ENCODE data around the gene FBXW7. TPM values are rescaled to one million over a fixed set of nuclear protein-coding genes. Genes with fewer than 3 reads are reported as not detected.

Gene FBXW7
- total and polyA plus RNA-seq, 2 of the 8 experiments (the other 6 are each of a cell fraction or from before 2014, with no cell fraction given) = 6.0 to 26.7 TPM

- no peaks in the 10 kb centered on the region for H3K23me2 ChIP-seq (ENCODE audit: low read depth, low read length)
- H2BK5ac ChIP-seq (ENCODE audit: low read depth, low read length) = no peak overlapping the region
- no peaks in the 10 kb centered on the region for H3K79me2 ChIP-seq (ENCODE audit: control insufficient read depth in 1 of 2, insufficient read depth in 2 of 2, low read length in 2 of 2)
- no peaks in the 10 kb centered on the region for H3K36me3 ChIP-seq (ENCODE audit: control insufficient read depth in 2 of 4, insufficient read depth in 4 of 4, low read length in 3 of 4)
- H3K14ac ChIP-seq (ENCODE audit: insufficient read length) = no peak overlapping the region
- H2BK12ac ChIP-seq (ENCODE audit: low read depth, low read length) = no peak overlapping the region
- H2BK15ac ChIP-seq (ENCODE audit: low read length) = no peak overlapping the region
- no peaks in the 10 kb centered on the region for H3K9me3 ChIP-seq (ENCODE audit: insufficient read depth in 2 of 2, low read depth in 1 of 2, low read length in 1 of 2)
- ChIA-PET CTCF (ENCODE audit: partially characterized antibody) (no interaction called here), POLR2A (ENCODE audit: partially characterized antibody) (no interaction called here)
- H2BK20ac ChIP-seq (ENCODE audit: low read length) = no peak overlapping the region
- H3K27ac ChIP-seq (ENCODE audit: low read depth, low read length) = no peak overlapping the region
- H2AK5ac ChIP-seq (ENCODE audit: low read depth, low read length) = no peak overlapping the region
- DNase-seq (ENCODE audit: low read depth in 1 of 2, low spot score in 2 of 2) (no peak), FAIRE-seq (no peak)
- no peak overlapping the region for H3K18ac ChIP-seq (ENCODE audit: extremely low read depth, low read length)
- WGBS, 2 experiments (ENCODE audit: extremely low coverage in 1 of 2, insufficient coverage in 1 of 2, insufficient read length in 1 of 2, insufficient replicate concordance in 2 of 2, low coverage in 1 of 2, low lambda C conversion rate in 2 of 2, missing lambda C conversion rate in 1 of 2) = 81% methylated on average over 2 of the region's 2 CpGs; no CpG with 5 or more reads in 1 of the 2 experiments
- no peaks in the 10 kb centered on the region; a peak in 1 of 7 replicates for H3K4me1 ChIP-seq (replicated peaks in 1 of 4; ENCODE audit: control insufficient read depth in 3 of 4, insufficient read depth in 4 of 4, low read length in 3 of 4)
- H4K8ac ChIP-seq (ENCODE audit: extremely low read depth, insufficient read depth, low read length) = no peak overlapping the region
- H3K56ac ChIP-seq (replicated peaks; ENCODE audit: insufficient read length, low read depth, low read length) = no peak overlapping the region
- H2AFZ ChIP-seq (ENCODE audit: low read length) = no peak overlapping the region
- H4K20me1 ChIP-seq (replicated peaks in 1 of 2; ENCODE audit: control insufficient read depth in 1 of 2, insufficient read depth in 2 of 2, low read length in 2 of 2) = no peaks in the 10 kb centered on the region
- H3K4me3 ChIP-seq (ENCODE audit: extremely low read depth in 1 of 4, insufficient read depth in 2 of 4, low read depth in 3 of 4, low read length in 4 of 4) = no peak overlapping the region
- H4K91ac ChIP-seq (replicated peaks; ENCODE audit: insufficient read length, low read length) = no peak overlapping the region
- H4K5ac ChIP-seq (ENCODE audit: insufficient read length, low read depth, low read length) = no peak overlapping the region
- no peaks in the 10 kb centered on the region for H3K27me3 ChIP-seq (replicated peaks in 1 of 4; ENCODE audit: control insufficient read depth in 3 of 4, extremely low read depth in 1 of 4, insufficient read depth in 3 of 4, low read length in 3 of 4)
- H3K9ac ChIP-seq (replicated peaks in 1 of 4; ENCODE audit: extremely low read depth in 1 of 4, low read depth in 3 of 4, low read length in 3 of 4) = no peak overlapping the region
- no peak overlapping the region for H3K23ac ChIP-seq (ENCODE audit: insufficient read length)
- no peak overlapping the region for H3K4ac ChIP-seq (replicated peaks; ENCODE audit: insufficient read length, low read depth, low read length)
- H3K79me1 ChIP-seq (ENCODE audit: low read depth, low read length) = no peaks in the 10 kb centered on the region
- no peak overlapping the region for H2BK120ac ChIP-seq (replicated peaks; ENCODE audit: low read depth, low read length)
- no peak overlapping the region for H3K4me2 ChIP-seq (ENCODE audit: insufficient read depth in 1 of 2, low read depth in 2 of 2, low read length in 2 of 2)
- no peak for TF ChIP-seq TAF7 (optimal IDR thresholded peaks at IDR 0.05; ENCODE audit: borderline replicate concordance, low read depth, low read length)
Measured at GRCh38 chr4:152363904-152364303, 172.0 kb downstream of the FBXW7 start.
